ENCODE data around the gene CNTF.

The CNTF gene

DNA sequence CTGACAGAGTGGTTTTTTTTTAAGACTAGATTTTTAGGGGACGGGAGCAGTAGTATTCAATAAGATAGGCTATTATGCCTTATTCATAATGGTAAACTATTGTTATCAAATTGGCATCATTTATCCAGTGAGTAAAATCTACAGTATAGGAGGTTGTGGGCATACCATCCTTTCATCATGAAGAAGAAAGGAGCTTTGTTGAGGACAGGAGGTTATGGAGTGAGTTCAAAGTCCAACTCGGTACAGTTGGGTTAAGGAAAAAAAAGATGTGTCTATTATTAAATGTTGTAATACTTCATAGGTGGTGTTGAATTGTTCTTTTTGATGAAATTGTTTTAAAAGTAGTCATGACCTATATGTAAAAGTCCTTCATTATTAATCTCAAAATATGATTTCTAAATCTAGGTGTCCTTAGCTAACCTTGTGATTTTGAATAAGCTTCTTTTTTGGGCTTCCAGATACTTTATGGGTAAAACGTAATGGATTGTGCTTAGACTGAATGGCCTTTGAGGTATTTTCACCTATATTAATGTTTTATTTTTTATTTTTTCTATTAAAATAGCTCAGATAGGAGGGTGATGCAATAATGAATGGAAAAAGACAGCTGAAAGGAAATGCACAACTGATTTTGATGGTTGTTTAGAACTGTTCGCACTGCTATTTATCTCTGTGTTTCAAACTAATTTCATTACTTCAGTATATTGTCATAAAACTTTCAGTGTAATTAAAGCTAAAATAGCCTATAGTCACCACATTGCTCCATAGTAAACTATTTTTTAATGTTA lies 15.3 kb upstream of the CNTF start:
- no peak for DNase-seq

GRCh38 chr11:58608331-58608730 lies 14.1 kb upstream of the CNTF start:
- DNase-seq, result no peak

- no peak for DNase-seq
Observed at GRCh38 chr11:58609723-58610122, 12.7 kb upstream of the CNTF start.

- DNase-seq, result no peak
Observed at GRCh38 chr11:58613228-58613627, 9.2 kb upstream of the CNTF start.

GRCh38 chr11:58615559-58615958 lies 6.9 kb upstream of the CNTF start:
- DNase-seq, result no peak

DNA sequence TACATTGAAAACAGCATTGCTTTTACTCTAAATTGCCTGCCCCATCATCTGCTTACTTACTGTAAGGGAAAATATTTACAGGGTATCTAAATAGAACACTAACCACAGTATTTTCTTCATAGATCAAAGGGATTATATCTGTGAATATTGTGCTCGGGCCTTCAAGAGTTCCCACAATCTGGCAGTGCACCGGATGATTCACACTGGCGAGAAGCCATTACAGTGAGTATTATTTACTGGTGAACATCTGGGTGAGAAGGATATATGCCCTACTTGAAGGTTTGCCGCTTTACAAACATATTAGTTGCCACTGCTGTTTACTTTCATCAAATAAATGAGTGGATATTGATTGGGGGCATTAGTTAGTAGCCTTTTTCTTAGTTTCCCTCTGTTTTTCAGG lies 5.9 kb upstream of the CNTF start:
- DNase-seq, result no peak

GRCh38 chr11:58617976-58618557 lies 4.4 kb upstream of the CNTF start:
- no peak for DNase-seq

- no peak for DNase-seq
Observed at GRCh38 chr11:58621586-58622262, 741 bp upstream of the CNTF start.

- no peak for DNase-seq
Observed at GRCh38 chr11:58625086-58625485, 2.6 kb downstream of the CNTF start.

GRCh38 chr11:58625826-58626460 lies 3.5 kb downstream of the CNTF start:
- DNase-seq, result no peak

DNA sequence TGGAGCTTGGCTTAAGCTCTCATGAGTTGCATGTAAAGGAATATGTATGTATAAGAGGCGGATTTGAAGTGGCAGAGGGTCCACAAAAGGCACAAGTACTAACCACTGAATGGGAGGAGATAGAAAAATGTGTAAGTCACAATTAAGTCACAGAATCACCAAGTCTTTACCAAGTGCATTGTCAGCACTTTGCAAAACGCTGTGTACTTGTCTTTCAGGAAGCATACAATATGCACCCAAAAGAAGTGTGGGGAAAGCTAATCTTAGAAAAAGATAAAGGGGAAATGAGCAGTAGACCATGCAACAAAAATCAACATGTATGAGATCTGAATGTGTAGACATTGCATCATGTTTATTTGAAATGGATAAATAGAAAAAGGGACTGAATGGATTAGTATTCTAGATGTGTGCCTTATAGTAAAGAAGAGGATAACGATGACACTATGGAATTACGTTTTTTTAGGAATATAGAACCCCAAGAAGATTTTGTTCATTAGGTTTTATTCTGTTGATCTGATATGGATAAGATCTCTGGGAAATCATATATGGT lies 4.5 kb downstream of the CNTF start:
- no peak for DNase-seq

DNA sequence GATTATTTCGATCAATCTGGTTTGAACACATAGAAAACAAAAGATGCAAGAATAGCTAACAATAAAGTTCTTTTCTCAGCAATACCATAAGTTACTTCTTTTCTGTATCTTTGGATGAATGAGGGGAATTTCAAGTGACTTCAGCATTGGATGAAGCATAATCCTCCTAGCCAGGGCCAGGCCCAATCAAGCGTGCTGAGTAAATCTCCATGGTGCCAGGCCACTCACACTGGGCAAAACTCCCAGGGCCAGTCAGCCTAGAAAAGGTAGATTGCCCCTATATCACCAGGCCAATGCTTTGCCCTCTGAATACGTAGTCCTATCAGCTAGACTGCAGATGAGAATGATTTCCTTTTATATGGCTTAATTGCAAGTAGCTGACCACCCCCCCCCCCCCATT lies 6.0 kb downstream of the CNTF start:
- DNase-seq, result no peak

DNA sequence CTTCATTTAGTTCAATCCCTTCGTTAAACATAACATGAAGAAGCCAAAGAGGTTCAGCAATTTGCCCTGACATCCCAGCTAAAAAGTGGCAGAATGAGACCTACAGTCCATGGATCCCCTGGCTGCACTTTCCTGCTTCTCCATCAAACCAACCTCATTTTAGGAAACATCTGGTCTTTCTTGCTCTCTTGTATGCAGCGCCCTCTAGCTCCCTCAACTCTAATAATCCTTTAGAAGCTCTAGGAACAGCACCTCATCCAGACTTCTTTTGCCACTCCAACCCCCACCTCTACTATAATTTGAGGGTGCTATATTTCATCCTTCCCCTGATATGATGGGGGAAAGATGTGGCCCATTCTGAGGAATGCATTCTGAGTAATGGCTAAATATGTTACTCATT lies 7.4 kb downstream of the CNTF start:
- DNase-seq, result no peak

DNA sequence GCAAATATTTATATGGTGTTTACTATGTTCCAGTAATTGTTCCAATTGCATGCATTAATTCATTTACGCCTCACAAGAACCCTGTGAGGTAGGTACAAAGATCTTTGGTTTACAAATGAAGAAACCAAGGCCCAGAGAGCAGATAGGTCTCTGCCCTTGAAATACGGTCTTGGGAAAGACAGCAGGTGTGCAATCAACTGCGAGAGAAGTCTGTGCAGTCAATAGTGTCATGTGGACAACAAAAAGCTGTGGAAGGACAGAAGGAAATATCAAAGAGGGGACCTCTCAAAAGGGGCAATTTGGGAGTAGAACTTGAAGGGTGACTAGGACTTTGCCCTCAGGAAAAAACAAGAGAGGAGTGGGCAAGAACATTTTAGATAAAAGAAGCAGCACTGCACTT lies 8.9 kb downstream of the CNTF start:
- DNase-seq, result no peak

GRCh38 chr11:58632510-58632909 lies 10.0 kb downstream of the CNTF start:
- no peak for DNase-seq

GRCh38 chr11:58636587-58636986 lies 14.1 kb downstream of the CNTF start:
- DNase-seq, result no peak

GRCh38 chr11:58637371-58637770 lies 14.9 kb downstream of the CNTF start:
- DNase-seq, result no peak

DNA sequence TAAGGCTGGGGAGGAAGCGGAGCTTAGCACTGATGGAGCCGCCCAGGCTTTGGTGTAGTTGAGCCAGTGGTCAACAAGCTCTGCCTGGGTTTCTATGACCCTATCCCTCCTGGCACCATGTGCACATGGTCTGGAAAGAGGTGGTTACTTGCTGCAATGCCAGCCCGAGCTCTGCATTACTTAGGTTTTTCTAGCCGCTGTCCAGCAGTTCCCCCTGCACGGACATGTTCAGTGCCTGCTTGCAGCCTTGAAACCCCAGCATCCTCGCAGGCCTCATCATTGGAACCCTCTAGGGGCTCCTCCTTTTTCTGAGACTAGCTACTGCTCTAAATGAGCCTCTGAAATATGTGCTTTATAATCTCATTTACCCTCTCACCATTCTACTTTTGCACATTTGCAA lies 16.6 kb downstream of the CNTF start:
- no peak for DNase-seq

GRCh38 chr11:58639669-58640068 lies 17.2 kb downstream of the CNTF start:
- no peak for DNase-seq

DNA sequence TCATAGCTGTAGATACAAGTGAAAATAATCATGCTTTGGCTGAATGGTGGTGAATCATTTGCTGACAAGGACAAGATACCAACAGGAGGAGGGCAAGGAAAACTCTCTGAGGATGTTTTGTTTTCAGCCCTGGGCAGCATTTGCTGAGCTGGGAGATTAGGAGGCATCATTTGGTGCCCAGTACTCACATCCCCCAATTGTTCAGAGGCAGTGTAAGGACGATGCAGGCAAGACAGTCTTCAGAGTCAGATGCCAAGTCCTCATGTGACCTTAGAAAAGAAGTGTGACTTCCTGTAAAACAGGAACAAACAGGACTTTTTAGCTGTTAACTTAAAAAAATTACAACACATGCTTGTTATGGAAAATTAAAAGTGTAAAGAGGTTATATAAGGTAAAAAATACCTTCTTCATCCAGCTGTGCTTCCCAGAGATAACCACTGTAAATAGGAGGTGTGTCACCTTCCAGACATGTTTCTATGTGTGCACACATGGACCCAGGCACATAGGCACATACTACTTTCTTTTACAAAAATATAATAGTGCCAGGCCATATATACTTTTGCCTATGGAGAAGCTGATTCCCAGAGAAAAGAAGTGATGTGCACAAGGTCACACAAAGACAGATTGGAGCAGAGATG lies 18.0 kb downstream of the CNTF start:
- no peak for DNase-seq

- no peak for DNase-seq
Observed at GRCh38 chr11:58641341-58641740, 18.9 kb downstream of the CNTF start.

- no peak for DNase-seq
Observed at GRCh38 chr11:58641803-58642581, 19.5 kb downstream of the CNTF start.
